Measurements from ENCODE around the gene MGP. TPM values are rescaled to one million over a fixed set of nuclear protein-coding genes. Genes with fewer than 3 reads are reported as not detected.

Gene MGP
- total RNA-seq, 4 donors from 2014 or later: 32.4 to 67.3 (median 47.1) TPM

- intact Hi-C loops (cut with DNase I; ENCODE audit: low total_unique reads) (no loop called here), in situ Hi-C loops (cut with MboI; ENCODE audit: low sequenced_read_pairs in 4 of 4) (no loop called here)
- no peaks in the 10 kb centered on the region for H3K36me3 ChIP-seq
These were observed 27.7 kb upstream of the MGP start for GRCh38 chr12:14913381-14913781.

GRCh38 chr12:14911131-14911530, 25.5 kb upstream of the MGP start:
- no peak for TF ChIP-seq POLR2A (IDR thresholded peaks at IDR 0.05)
- TF ChIP-seq, protein P1, sequence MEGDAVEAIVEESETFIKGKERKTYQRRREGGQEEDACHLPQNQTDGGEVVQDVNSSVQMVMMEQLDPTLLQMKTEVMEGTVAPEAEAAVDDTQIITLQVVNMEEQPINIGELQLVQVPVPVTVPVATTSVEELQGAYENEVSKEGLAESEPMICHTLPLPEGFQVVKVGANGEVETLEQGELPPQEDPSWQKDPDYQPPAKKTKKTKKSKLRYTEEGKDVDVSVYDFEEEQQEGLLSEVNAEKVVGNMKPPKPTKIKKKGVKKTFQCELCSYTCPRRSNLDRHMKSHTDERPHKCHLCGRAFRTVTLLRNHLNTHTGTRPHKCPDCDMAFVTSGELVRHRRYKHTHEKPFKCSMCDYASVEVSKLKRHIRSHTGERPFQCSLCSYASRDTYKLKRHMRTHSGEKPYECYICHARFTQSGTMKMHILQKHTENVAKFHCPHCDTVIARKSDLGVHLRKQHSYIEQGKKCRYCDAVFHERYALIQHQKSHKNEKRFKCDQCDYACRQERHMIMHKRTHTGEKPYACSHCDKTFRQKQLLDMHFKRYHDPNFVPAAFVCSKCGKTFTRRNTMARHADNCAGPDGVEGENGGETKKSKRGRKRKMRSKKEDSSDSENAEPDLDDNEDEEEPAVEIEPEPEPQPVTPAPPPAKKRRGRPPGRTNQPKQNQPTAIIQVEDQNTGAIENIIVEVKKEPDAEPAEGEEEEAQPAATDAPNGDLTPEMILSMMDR (IDR thresholded peaks at IDR 0.05 in 4 of 5, conservative IDR thresholded peaks at IDR 0.05 in 1 of 5): no peak
- Histone ChIP-seq H3K27ac (no peak overlapping the region), H3K9me3 (no peaks in the 10 kb centered on the region), H3K27me3 (no peaks in the 10 kb centered on the region), H3K4me1 (no peaks in the 10 kb centered on the region), H3K4me3 (no peak overlapping the region), H3K36me3 (no peaks in the 10 kb centered on the region)
- DNase-seq: no peak
- in situ Hi-C loops (cut with MboI; ENCODE audit: low sequenced_read_pairs in 4 of 4): no loop called here
- ATAC-seq: no peak
- intact Hi-C loops (cut with DNase I; ENCODE audit: low total_unique reads): no loop called here

More at GRCh38 chr12:14913381-14913781, 27.7 kb upstream of the MGP start:
- DNase-seq (no peak), ATAC-seq (no peak)
- H3K27me3 ChIP-seq: no peaks in the 10 kb centered on the region
- no peaks in the 10 kb centered on the region for H3K4me1 ChIP-seq
- H3K9me3 ChIP-seq: no peaks in the 10 kb centered on the region
- TF ChIP-seq, protein P1 (IDR thresholded peaks at IDR 0.05 in 4 of 5, conservative IDR thresholded peaks at IDR 0.05 in 1 of 5): no peak
- no peak for TF ChIP-seq POLR2A (IDR thresholded peaks at IDR 0.05)
- no peak overlapping the region for H3K4me3 ChIP-seq
- no peak overlapping the region for H3K27ac ChIP-seq

- no peak for ATAC-seq
- no peak for TF ChIP-seq POLR2A (IDR thresholded peaks at IDR 0.05)
- TF ChIP-seq, protein P1 (IDR thresholded peaks at IDR 0.05 in 4 of 5, conservative IDR thresholded peaks at IDR 0.05 in 1 of 5): no peak
- H3K27ac ChIP-seq: no peak overlapping the region
- no peak for DNase-seq
- H3K9me3 ChIP-seq: no peaks in the 10 kb centered on the region
- no peaks in the 10 kb centered on the region for H3K27me3 ChIP-seq
- no peaks in the 10 kb centered on the region for H3K36me3 ChIP-seq
- in situ Hi-C loops (cut with MboI; ENCODE audit: low sequenced_read_pairs in 4 of 4): no loop called here
- H3K4me1 ChIP-seq: no peaks in the 10 kb centered on the region
- H3K4me3 ChIP-seq: no peak overlapping the region
- intact Hi-C loops (cut with DNase I; ENCODE audit: low total_unique reads): no loop called here
These were observed 24.6 kb upstream of the MGP start for GRCh38 chr12:14910090-14910915.

GRCh38 chr12:14907953-14908352, 22.3 kb upstream of the MGP start:
- in situ Hi-C loops (cut with MboI; ENCODE audit: low sequenced_read_pairs in 4 of 4): no loop called here
- intact Hi-C loops (cut with DNase I; ENCODE audit: low total_unique reads): no loop called here
- Histone ChIP-seq H3K4me3 (no peak overlapping the region), H3K27ac (no peak overlapping the region), H3K27me3 (no peaks in the 10 kb centered on the region), H3K4me1 (peaks cover 0 to 6% of the 10 kb centered on the region in 2 donors), H3K9me3 (no peaks in the 10 kb centered on the region), H3K36me3 (no peaks in the 10 kb centered on the region)
- ATAC-seq: no peak
- no peak for DNase-seq
- TF ChIP-seq, protein P1 (IDR thresholded peaks at IDR 0.05 in 4 of 5, conservative IDR thresholded peaks at IDR 0.05 in 1 of 5): no peak
- no peak for TF ChIP-seq POLR2A (IDR thresholded peaks at IDR 0.05)
